ENCODE data around the gene ACYP2. TPM values are rescaled to one million over a fixed set of nuclear protein-coding genes. Genes with fewer than 3 reads are reported as not detected.

ACYP2 gene
- total RNA-seq, 4 donors from 2014 or later, result 15.6 to 25.1 (median 21.5) TPM

GRCh38 chr2:54233832-54234649 lies 118.6 kb downstream of the ACYP2 start:
- Histone ChIP-seq H3K36me3 (no peaks in the 10 kb centered on the region), H3K27me3 (no peaks in the 10 kb centered on the region), H3K4me3 (no peak overlapping the region), H3K27ac (no peak overlapping the region), H3K9me3 (no peaks in the 10 kb centered on the region), H3K4me1 (peaks cover 0 to 3% (median 0%) of the 10 kb centered on the region in 4 donors)
- TF ChIP-seq EP300 (IDR thresholded peaks at IDR 0.05) (peak in 1 of 2 donors; percentile 59), CTCF (IDR thresholded peaks at IDR 0.05) (no peak)
- 46 to 56% methylated on average over 4 of the region's 4 CpGs for WGBS, 2 donors
- DNase-seq (ENCODE audit: low spot score in 2 of 2), result no peak

- Histone ChIP-seq H3K4me1 (peaks cover 0 to 20% (median 5%) of the 10 kb centered on the region in 4 donors), H3K27ac (no peak overlapping the region), H3K36me3 (no peaks in the 10 kb centered on the region), H3K4me3 (no peak overlapping the region), H3K9me3 (no peaks in the 10 kb centered on the region), H3K27me3 (no peaks in the 10 kb centered on the region)
- TF ChIP-seq CTCF (IDR thresholded peaks at IDR 0.05) (no peak), POLR2A (IDR thresholded peaks at IDR 0.05) (no peak), EP300 (IDR thresholded peaks at IDR 0.05) (no peak)
- no peak for DNase-seq (ENCODE audit: low spot score in 2 of 2)
- WGBS, 2 donors, result 88 to 96% methylated on average over 2 of the region's 2 CpGs
Observed at GRCh38 chr2:54237428-54237827, 122.0 kb downstream of the ACYP2 start.

- Histone ChIP-seq H3K4me3 (no peak overlapping the region), H3K27ac (peak overlapping the region in 3 of 4 donors; percentile 3 to 77 (median 71)), H3K9me3 (no peaks in the 10 kb centered on the region), H3K4me1 (peaks cover 0 to 20% (median 5%) of the 10 kb centered on the region in 4 donors), H3K27me3 (no peaks in the 10 kb centered on the region), H3K36me3 (no peaks in the 10 kb centered on the region)
- TF ChIP-seq EP300 (IDR thresholded peaks at IDR 0.05), result no peak
- TF ChIP-seq CTCF (IDR thresholded peaks at IDR 0.05), result no peak
- no peak for TF ChIP-seq POLR2A (IDR thresholded peaks at IDR 0.05)
- 95% methylated on average over 1 of the region's 1 CpG for WGBS, 2 donors
- DNase-seq (ENCODE audit: low spot score in 2 of 2), result no peak
Observed at GRCh38 chr2:54239427-54239826, 124.0 kb downstream of the ACYP2 start.

- H3K4me3 ChIP-seq, result no peak overlapping the region
- H3K27ac ChIP-seq, result peak overlapping the region in 3 of 4 donors; percentile 42 to 77 (median 71)
- no peaks in the 10 kb centered on the region for H3K36me3 ChIP-seq
- no peaks in the 10 kb centered on the region for H3K27me3 ChIP-seq
- TF ChIP-seq CTCF (IDR thresholded peaks at IDR 0.05) (no peak), POLR2A (IDR thresholded peaks at IDR 0.05) (no peak), EP300 (IDR thresholded peaks at IDR 0.05) (peak in 1 of 2 donors; percentile 67)
- peak; percentile 48 to 76 for DNase-seq (ENCODE audit: low spot score in 2 of 2)
- no peaks in the 10 kb centered on the region for H3K9me3 ChIP-seq
- WGBS, 2 donors, result 39 to 49% methylated on average over 5 of the region's 5 CpGs
- H3K4me1 ChIP-seq, result peaks cover 0 to 20% (median 5%) of the 10 kb centered on the region in 4 donors
Observed at GRCh38 chr2:54240515-54241469, 125.4 kb downstream of the ACYP2 start.
